Fibroblast of lung (primary cell): ENCODE results near the gene KLHL18.

Experiments
- EZH2 ChIP-seq: IDR thresholded peaks from 2 replicates; pipeline ENCODE4 v1.5.1; 2012; ENCODE audit warnings: low read length, control low read depth, mild to moderate bottlenecking; ENCODE audit errors: missing control alignments
- TF ChIP-seq, protein P1 (sequence below), 2 donors: IDR thresholded peaks in 1 of 2; conservative IDR thresholded peaks in 1 of 2; 1 replicate in 1 of 2; 2 replicates in 1 of 2; pipeline ENCODE4 v1.5.1; 2011 to 2012; ENCODE audit warnings: low read length in 2 of 2, control low read depth in 1 of 2, inconsistent platforms in 1 of 2, low read depth in 1 of 2, mild to moderate bottlenecking in 1 of 2

DNA sequence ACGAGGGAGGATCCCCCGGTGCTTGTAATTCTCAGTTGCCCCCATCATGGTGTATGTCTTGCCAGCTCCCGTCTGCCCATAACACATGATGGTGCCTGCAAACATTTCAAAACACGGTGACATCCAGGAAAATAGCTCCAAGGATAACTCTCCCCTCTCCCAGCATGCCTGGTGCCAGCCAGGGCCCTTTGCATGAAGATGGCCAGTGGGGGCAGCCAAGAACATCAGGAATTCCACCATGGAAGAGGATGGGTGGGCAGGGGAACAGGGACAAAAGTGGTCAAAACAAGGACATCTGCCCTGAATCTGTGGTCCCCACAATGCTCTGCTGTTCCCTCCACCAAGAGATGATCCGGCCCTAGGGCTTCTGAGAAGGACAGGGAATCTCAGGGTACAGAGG lies 9.2 kb upstream of the KLHL18 start:
- TF ChIP-seq, protein P1, sequence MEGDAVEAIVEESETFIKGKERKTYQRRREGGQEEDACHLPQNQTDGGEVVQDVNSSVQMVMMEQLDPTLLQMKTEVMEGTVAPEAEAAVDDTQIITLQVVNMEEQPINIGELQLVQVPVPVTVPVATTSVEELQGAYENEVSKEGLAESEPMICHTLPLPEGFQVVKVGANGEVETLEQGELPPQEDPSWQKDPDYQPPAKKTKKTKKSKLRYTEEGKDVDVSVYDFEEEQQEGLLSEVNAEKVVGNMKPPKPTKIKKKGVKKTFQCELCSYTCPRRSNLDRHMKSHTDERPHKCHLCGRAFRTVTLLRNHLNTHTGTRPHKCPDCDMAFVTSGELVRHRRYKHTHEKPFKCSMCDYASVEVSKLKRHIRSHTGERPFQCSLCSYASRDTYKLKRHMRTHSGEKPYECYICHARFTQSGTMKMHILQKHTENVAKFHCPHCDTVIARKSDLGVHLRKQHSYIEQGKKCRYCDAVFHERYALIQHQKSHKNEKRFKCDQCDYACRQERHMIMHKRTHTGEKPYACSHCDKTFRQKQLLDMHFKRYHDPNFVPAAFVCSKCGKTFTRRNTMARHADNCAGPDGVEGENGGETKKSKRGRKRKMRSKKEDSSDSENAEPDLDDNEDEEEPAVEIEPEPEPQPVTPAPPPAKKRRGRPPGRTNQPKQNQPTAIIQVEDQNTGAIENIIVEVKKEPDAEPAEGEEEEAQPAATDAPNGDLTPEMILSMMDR (conservative IDR thresholded peaks at IDR 0.05 in 1 of 2, IDR thresholded peaks at IDR 0.05 in 1 of 2; ENCODE audit: low read depth in 1 of 2, low read length in 2 of 2) = no peak
- no peak for TF ChIP-seq EZH2
